ENCODE measurements around the gene C3. TPM values are rescaled to one million over a fixed set of nuclear protein-coding genes. Genes with fewer than 3 reads are reported as not detected.

Gene C3
- total RNA-seq, 4 donors from 2014 or later: 45.4 to 1,093 (median 422) TPM

DNA sequence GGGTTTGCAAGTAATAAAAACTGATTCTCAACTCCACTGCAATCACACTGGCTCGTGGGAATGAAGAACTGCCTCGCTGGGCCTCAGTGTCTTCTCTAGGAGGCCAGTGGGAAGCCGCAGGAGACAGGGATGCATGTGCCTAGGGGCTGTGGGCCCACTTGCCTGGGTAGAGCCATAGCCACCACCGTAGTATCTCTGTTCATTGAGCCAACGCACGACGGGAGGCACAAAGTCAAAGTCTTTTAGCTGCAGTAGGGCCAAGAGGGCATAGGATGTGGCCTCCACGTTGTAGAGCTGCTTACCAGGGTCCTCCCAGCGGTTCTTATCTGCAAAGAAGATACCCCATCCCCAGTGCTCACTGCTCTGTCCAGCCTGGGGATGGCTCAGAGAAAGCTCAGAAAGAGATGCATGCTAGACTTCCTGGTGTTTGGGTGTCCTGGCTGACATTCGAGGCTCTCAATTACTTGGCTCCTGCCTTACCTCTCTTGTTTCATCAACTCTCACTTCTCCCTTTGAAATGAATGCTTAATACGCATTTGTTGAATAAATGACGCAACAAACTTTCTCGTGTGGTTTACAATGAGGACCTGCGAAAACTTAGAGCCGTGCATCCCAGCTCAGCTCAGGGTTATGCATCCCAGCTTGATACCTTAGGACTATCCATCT, 34.4 kb downstream of the C3 start:
- Histone ChIP-seq H3K9me3 (no peaks in the 10 kb centered on the region), H3K27me3 (no peaks in the 10 kb centered on the region), H3K36me3 (no peaks in the 10 kb centered on the region), H3K4me1 (no peaks in the 10 kb centered on the region), H3K27ac (no peak overlapping the region), H3K4me3 (no peak overlapping the region)
- no peak for TF ChIP-seq CTCF (IDR thresholded peaks at IDR 0.05)
- TF ChIP-seq POLR2A (IDR thresholded peaks at IDR 0.05): no peak
- intact Hi-C loops (cut with DNase I; ENCODE audit: low total_unique reads): no loop called here
- no peak for DNase-seq

DNA sequence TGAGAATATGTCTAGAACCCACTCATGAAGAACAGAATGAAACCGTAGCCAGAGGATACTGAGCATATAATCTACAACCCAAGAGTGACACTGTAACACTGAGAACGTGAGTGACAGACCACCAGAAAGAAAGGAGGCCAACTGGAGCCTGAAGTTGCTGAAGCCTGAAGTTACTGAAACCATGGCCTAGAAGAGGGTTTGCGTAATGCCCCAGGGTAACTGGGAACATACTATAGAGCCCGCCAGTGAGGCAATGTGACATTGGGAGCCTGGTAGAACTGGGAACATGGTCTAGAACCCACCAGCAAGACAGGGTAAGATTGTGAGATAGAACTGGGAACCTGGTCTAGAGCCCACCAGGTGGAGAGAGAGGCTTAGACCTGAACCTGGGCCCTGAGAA, 35.0 kb downstream of the C3 start:
- Histone ChIP-seq H3K4me3 (no peak overlapping the region), H3K27me3 (no peaks in the 10 kb centered on the region), H3K36me3 (no peaks in the 10 kb centered on the region), H3K9me3 (no peaks in the 10 kb centered on the region), H3K4me1 (no peaks in the 10 kb centered on the region), H3K27ac (no peak overlapping the region)
- intact Hi-C loops (cut with DNase I; ENCODE audit: low total_unique reads): no loop called here
- no peak for TF ChIP-seq CTCF (IDR thresholded peaks at IDR 0.05)
- no peak for TF ChIP-seq POLR2A (IDR thresholded peaks at IDR 0.05)
- DNase-seq: no peak

DNA sequence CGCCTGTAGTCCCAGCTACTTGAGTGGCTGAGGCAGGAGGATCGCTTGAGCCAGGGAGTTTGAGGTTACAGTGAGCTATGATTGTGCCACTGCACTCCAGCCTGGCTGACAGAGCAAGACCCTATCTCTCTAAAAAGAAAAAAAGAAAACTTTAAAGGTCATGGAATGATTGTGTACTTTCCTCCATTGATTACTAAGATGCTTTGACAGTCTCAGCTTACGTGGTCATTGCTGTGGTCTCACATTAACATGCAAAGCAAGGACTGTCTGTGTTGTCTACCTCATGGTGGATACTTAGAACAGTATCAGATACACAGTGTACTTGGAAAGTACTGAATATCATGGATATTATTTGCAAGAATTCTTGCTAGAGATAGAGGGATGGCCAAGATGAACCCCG, 36.5 kb downstream of the C3 start:
- H3K27ac ChIP-seq: no peak overlapping the region
- no peak overlapping the region for H3K4me3 ChIP-seq
- intact Hi-C loops (cut with DNase I; ENCODE audit: low total_unique reads): no loop called here
- H3K4me1 ChIP-seq: no peaks in the 10 kb centered on the region
- H3K27me3 ChIP-seq: no peaks in the 10 kb centered on the region
- DNase-seq: no peak
- H3K9me3 ChIP-seq: no peaks in the 10 kb centered on the region
- TF ChIP-seq CTCF (IDR thresholded peaks at IDR 0.05) (no peak), POLR2A (IDR thresholded peaks at IDR 0.05) (no peak)
- H3K36me3 ChIP-seq: no peaks in the 10 kb centered on the region

DNA sequence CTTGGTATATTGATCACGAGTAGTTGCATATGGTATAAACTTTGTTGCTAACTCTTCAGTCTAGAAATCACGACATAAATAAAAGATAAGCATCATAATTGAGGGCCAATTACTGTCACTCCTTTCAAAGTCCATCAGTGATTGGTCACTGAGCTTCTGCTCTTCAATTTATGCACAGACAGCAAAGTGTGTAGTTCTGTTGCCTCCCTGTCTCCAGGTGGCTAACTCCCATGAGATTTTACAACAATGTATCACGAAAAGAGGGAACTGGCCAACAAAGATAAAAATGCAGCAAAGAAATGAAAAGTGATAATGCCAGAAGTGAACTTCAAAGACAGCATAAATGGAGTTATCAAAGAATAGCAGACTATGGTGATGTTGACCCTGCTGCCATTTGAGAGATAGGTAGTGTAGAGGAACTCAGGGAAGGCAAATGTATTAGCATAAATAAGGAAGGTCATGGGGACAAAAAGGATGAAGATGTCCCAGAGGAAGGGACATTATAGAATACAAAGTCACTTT, 37.8 kb downstream of the C3 start:
- Histone ChIP-seq H3K36me3 (no peaks in the 10 kb centered on the region), H3K9me3 (no peaks in the 10 kb centered on the region)

More for the DNA sequence above, 37.8 kb downstream of the C3 start:
- DNase-seq: no peak
- Histone ChIP-seq H3K27ac (no peak overlapping the region), H3K27me3 (no peaks in the 10 kb centered on the region), H3K4me3 (no peak overlapping the region), H3K4me1 (no peaks in the 10 kb centered on the region)
- intact Hi-C loops (cut with DNase I; ENCODE audit: low total_unique reads): no loop called here
- no peak for TF ChIP-seq CTCF (IDR thresholded peaks at IDR 0.05)
- TF ChIP-seq POLR2A (IDR thresholded peaks at IDR 0.05): no peak
